RWPE2 (cell line): ENCODE measurements around the gene FAIM2.

Source experiments
- ATAC-seq: fragments of 200-7000 bp; cut with Tn5 transposase; 3 replicates; pipeline ENCODE4 v1.9.1; 2021; ENCODE audit warnings: low read depth
- DNase-seq: peaks from one replicate; pipeline ENCODE4 v3.0.0-alpha.2; 2020; ENCODE audit warnings: low spot score
- H3K27ac ChIP-seq: fragments of 450-650 bp; 2 replicates; pipeline ENCODE4 v1.5.1; 2017; ENCODE audit warnings: mild to moderate bottlenecking; ENCODE audit not compliant: poor library complexity, severe bottlenecking
- H3K27me3 ChIP-seq: fragments of 250-450 bp; sonication (Bioruptor Pico); 2 replicates; pipeline ENCODE4 v1.5.1; 2021; ENCODE audit warnings: mild to moderate bottlenecking, moderate library complexity; ENCODE audit not compliant: insufficient read depth, poor library complexity, severe bottlenecking
- H3K36me3 ChIP-seq: fragments of 250-450 bp; sonication (Bioruptor Pico); 2 replicates; pipeline ENCODE4 v1.5.1; 2020; ENCODE audit warnings: low read depth, mild to moderate bottlenecking, moderate library complexity
- H3K4me1 ChIP-seq: fragments of 250-450 bp; sonication (Bioruptor Pico); 2 replicates; pipeline ENCODE4 v1.5.1; 2021; ENCODE audit warnings: mild to moderate bottlenecking, moderate library complexity; ENCODE audit not compliant: insufficient read depth, poor library complexity, severe bottlenecking
- H3K4me3 ChIP-seq: fragments of 250-450 bp; sonication (Bioruptor Pico); 2 replicates; pipeline ENCODE4 v1.5.1; 2021; ENCODE audit warnings: mild to moderate bottlenecking, moderate library complexity; ENCODE audit not compliant: severe bottlenecking
- H3K9me3 ChIP-seq: fragments of 250-450 bp; sonication (Bioruptor Pico); 2 replicates; pipeline ENCODE4 v1.5.1; 2021; ENCODE audit warnings: mild to moderate bottlenecking, moderate library complexity; ENCODE audit not compliant: severe bottlenecking
- CTCF ChIP-seq: fragments of 450-650 bp; IDR thresholded peaks from one replicate; pipeline ENCODE4 v1.5.1; 2017; ENCODE audit warnings: mild to moderate bottlenecking, moderate library complexity; ENCODE audit not compliant: poor library complexity, severe bottlenecking

FAIM2 gene

GRCh38 chr12:49888461-49889151 lies 15.1 kb downstream of the FAIM2 start:
- H3K36me3 ChIP-seq = no peaks in the 10 kb centered on the region
- H3K9me3 ChIP-seq = no peaks in the 10 kb centered on the region
- no peak overlapping the region for H3K27ac ChIP-seq
- DNase-seq (no peak), ATAC-seq (no peak)
- H3K4me1 ChIP-seq = no peaks in the 10 kb centered on the region
- no peak for TF ChIP-seq CTCF
- H3K4me3 ChIP-seq = no peak overlapping the region
- H3K27me3 ChIP-seq = no peaks in the 10 kb centered on the region

GRCh38 chr12:49887536-49888401 lies 15.9 kb downstream of the FAIM2 start:
- H3K27ac ChIP-seq = no peak overlapping the region
- no peaks in the 10 kb centered on the region for H3K36me3 ChIP-seq
- ATAC-seq (peak; percentile 18; the same call in 1 of the 3 replicates), DNase-seq (peak; percentile 19)
- H3K4me3 ChIP-seq = no peak overlapping the region
- H3K9me3 ChIP-seq = no peaks in the 10 kb centered on the region
- TF ChIP-seq CTCF = no peak
- no peaks in the 10 kb centered on the region for H3K4me1 ChIP-seq
- no peaks in the 10 kb centered on the region for H3K27me3 ChIP-seq

- H3K36me3 ChIP-seq = no peaks in the 10 kb centered on the region
- no peaks in the 10 kb centered on the region for H3K4me1 ChIP-seq
- no peak for ATAC-seq
- no peak for DNase-seq
- no peak overlapping the region for H3K27ac ChIP-seq
- no peak overlapping the region for H3K4me3 ChIP-seq
- no peaks in the 10 kb centered on the region for H3K27me3 ChIP-seq
- no peaks in the 10 kb centered on the region for H3K9me3 ChIP-seq
- TF ChIP-seq CTCF = no peak
These were observed 16.6 kb downstream of the FAIM2 start for GRCh38 chr12:49887091-49887490.

GRCh38 chr12:49885663-49886461 lies 17.8 kb downstream of the FAIM2 start:
- H3K27me3 ChIP-seq = no peaks in the 10 kb centered on the region
- no peaks in the 10 kb centered on the region for H3K9me3 ChIP-seq
- ATAC-seq (no peak), DNase-seq (peak; percentile 23)
- no peak for TF ChIP-seq CTCF
- no peak overlapping the region for H3K4me3 ChIP-seq
- H3K4me1 ChIP-seq = no peaks in the 10 kb centered on the region
- no peaks in the 10 kb centered on the region for H3K36me3 ChIP-seq
- H3K27ac ChIP-seq = no peak overlapping the region
